DMS 273 (cell line): Measurements from ENCODE around the gene WRNIP1.
"Not testable (repeated sequence)": the region's sequence is repeated elsewhere in the genome, so short reads cannot be mapped to it uniquely, and the experiment has no call there.

Source experiments
- DNase-seq: peaks from one replicate; lab custom pipeline; 2025; ENCODE audit not compliant: unreplicated experiment; lab: John Stamatoyannopoulos, UW

Gene WRNIP1

GRCh38 chr6:2782825-2783187, 17.6 kb downstream of the WRNIP1 start:
- DNase-seq: peak; percentile 89

GRCh38 chr6:2783188-2783963, 18.2 kb downstream of the WRNIP1 start:
- peak; percentile 86 for DNase-seq

GRCh38 chr6:2784061-2784460, 18.9 kb downstream of the WRNIP1 start:
- no peak for DNase-seq

DNA sequence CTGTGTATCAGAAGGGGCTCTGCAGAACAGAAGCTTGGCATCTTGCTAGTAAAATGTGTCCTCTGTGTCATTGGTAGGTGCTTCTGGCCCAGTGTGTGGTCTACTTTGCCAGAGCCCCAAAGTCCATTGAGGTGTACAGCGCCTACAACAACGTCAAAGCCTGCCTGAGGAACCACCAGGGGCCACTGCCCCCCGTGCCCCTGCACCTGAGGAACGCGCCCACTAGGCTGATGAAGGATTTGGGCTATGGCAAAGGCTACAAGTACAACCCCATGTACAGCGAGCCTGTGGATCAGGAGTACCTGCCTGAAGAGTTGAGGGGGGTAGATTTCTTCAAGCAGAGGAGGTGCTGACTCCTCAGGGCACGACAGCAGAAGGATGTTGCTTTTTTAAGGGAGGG, 19.7 kb downstream of the WRNIP1 start:
- no peak for DNase-seq

DNA sequence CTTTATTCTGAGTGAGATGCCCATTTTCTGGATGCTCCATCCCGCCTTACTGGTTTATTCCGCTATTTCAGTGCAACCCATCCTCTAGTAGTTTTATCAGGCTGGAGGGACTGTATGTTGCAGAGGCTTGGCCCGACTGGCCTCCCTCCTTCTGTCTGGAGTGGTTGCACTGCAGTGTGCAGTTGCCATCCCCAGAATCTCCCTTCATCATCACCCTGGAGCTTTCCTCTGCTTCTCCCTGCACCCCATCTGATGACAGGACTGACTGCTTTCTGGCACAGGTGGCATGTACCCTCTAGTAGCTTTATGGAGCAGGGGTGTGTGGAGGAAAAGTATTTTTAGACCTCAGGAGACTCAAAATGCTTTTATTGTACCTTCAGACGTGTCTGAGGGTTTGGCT, 21.1 kb downstream of the WRNIP1 start:
- no peak for DNase-seq

DNA sequence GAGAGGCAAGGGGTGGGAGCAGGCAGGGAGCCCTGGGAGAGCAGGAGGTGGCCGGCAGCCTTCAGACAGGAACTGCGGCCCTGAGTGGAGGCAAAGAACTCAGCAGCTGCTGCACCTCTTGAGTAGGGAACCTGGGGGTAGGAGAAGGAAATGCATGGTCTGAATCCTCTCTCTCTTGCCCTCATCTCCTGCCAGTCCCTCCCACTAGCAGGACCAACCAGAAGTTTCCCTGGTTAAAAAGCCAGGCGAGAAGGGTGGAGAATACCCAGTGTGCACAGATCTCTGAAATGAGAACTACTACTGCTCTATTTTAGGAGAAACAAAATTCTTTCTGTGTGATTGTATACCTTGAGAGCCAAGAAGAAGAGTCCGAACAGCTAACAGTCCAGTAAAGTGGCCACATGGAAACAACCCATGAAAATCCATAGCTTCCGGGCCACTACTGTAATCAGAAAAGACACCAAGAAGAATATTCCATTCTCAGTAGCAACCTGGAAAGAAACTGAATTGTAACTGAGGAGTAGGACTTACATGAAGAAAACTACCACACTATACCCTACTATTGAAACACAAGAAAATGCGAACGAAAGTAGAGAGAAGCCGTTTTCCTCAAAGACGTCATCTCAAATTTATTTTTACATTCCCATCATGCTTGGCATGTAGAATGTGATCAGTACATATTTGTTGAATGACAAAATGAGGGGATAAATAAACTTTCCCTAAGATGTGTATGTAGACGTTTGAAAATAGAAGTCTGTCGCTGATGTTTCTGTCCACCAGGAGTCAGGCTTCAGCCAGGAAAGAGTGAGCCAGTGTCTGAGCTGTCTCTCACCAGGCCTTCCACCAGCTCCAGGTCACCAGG, 25.6 kb downstream of the WRNIP1 start:
- DNase-seq: peak; percentile 87

DNA sequence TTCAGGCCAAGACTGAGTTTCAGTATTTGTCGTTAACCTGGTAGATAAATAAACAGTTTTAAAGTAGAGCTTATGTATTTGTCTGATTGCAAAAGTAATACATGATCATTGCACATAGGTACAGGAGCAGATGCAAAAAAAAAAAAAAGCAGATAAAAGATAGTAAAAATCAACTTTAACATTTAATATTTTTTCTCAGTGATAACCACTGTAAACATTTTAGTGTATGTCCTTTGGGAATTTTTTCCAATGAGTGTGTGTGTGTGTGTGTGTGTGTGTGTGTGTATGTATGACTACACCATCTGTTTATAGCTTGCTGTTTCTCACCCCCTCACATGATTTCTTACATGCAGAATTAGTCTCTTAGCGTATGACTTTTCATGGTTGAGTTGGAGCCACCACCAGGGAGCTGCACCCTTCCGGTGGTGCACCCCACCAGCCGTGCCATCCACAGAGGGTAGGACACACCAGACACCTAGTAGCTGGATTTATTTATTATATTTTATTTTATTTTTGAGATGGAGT, 26.3 kb downstream of the WRNIP1 start:
- peak; percentile 41 for DNase-seq

- no peak for DNase-seq
Measured at GRCh38 chr6:2792330-2793110, 27.3 kb downstream of the WRNIP1 start.

DNA sequence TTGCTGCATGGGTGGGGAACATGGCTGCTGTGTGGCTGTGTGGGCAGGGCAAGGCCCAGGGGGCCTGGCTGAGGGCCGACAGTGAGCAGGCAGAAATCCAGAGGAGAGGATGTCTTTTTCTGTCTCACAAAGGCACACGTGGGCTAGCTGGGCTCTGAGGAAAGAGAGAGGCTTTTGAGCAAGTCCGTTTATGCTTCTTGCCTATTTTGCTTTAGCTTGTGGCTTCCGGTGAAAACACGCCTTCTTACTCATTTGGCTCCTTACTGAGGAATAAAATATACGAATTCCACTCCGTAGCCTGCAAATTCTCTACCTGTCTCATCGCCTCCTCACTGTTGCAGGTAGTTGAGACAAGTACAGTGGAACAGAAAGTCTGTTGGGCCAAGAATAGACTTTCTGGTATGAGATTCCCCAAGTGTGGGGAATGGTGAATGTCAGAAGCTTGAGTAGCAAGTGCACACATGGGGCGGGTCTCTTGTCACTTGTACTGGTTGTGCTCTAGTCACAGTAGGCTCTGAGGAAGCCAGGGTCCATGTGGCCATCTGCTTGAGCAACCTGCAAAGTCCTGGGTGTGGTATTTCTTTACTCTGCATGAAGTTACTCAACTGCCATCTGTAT, 28.4 kb downstream of the WRNIP1 start:
- DNase-seq: no peak

DNA sequence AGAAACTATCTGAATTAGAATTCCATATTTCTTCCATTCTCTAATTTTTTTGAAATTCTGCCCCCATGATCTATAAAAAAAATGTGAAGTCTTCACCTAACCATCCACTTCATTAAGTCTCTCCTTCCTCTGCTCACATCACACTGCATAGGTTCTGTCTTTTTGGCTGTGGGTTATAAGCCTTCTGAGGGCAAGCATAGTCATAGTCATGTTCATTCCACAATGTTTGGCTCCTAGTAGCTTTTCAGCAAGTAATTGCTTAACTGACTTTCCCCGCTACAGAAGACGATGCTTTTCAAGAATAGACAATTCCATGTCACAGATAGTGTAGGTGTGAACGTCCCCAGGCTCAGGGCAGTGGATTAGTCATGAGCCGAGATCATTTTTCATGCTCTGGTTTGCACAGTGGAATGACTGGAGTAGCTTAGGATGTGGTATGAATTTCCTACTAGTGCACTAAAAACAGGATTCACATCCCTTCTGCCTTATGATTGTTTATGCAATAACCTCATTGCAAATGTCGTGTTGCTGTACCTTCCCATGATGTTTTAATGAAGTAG, 29.1 kb downstream of the WRNIP1 start:
- no peak for DNase-seq

DNA sequence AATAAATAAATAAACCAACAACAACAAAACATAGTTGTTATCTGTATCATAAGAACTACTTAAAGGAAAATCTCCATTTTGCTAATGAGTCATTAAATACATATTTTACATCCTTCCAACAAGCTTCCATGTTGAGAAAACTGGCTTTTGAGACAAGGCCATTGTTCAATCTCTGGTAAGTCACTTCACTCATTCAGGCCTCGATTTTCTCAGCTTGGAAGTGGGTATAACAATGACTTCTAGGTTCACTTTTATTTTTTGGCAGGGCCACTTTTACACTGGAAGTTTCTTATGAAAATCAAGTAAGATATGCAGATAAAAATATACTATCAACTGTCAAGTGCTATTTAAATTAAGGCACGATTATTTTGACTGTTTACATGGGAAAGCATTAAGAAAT, 30.0 kb downstream of the WRNIP1 start:
- DNase-seq: no peak

DNA sequence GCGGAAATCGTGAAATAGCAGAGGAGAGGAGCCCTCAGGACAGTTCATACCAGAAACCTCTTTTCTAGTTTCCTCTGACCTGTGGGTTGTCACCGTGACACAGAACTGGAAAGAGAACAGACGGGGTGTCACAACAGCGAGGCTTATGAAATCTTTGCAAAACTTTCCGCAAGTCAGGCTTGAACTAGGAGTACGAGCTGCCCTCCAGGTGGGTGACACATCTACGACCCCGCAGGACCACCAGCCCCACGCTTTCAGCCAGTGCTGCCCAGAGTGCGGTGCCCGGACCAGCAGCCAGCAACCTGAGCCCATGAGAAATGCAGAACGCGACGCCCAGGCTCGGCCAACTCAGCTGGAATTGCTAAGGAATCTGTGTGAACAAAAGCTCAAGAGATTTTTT, 30.8 kb downstream of the WRNIP1 start:
- no peak for DNase-seq

DNA sequence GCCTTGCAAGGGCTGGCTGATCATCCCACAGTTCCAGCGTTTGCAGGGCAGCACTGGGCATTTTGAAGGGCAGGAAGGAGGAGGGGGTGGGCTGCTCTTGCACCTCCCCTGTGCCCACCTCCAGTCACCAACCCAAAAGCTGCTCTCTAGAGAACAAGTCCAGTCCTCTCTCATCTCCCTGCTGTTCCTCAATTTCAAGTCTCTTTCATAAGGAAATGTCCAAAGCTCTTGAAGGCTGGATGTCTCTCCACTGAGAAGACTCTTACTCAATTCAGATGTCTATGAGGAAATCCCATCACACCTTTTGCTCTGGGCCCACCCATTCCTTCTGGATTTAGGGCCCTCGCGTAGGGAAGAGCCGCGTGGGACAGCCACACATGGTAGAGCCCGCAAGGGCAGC, 31.7 kb downstream of the WRNIP1 start:
- DNase-seq: no peak

- no peak for DNase-seq
Measured at GRCh38 chr6:2797564-2798031, 32.4 kb downstream of the WRNIP1 start.

GRCh38 chr6:2798586-2799134, 33.5 kb downstream of the WRNIP1 start:
- DNase-seq: no peak

DNA sequence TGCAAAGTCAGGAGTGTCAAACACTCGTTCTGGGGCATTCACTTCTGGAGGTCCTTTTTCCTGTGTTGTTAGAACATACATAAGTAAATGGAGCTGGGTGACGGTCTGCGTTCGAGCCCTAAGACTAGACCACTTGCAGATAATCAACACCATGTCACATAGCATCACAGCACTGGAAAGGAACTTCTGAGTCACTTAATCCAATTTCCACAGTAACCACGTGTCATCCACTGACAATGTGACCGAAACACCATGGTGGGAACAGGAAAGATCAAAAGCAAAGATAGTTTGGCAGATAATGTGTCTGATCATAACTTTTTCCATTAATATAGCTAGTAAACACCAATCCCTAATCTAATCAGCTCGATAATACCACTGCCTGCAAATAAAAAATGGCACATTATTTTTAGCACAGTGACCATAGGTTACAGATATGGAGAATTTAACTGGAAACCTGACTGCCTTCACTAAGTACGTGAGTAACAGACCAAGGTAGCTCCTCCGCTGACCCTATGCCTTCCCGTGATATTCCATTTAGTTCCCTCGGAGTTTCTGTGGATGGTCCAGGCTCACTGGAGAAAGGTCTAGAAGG, 34.8 kb downstream of the WRNIP1 start:
- DNase-seq: no peak

DNA sequence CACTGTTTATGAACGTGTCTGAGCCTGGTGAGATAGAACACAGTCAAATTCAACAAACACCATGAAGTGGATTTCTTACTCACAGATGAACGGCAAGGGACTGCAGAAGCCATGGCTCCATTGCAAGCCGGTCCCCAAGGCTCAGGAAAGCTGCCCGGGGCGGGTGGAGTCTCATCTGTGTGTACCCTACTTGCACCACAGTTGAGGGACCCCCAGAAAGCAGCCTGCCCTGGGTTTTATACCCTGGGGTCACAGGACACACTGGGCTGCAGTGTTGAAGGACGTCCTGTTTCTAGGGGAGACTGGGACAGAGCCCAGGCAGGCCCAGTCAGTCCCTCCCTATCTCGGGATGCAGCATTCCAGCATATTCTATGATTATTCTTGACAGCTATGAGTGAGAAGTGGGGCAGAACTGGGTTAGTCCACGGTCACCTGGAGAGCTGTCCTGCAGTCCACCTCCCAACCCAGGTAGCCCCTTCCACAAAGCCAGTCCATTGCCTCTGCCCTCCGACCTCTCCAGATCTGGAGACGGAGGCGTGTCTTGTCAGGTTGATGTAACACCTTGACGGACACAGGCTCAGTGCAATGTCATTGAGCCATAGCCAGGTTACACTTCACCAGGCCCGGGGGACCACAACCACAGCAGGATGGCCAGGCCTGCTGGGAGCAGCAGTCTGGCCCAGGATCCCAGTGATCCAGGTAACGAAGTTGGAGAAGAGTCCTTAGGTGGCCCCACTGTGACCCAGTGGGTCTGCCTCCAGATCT, 35.5 kb downstream of the WRNIP1 start:
- no peak for DNase-seq

DNA sequence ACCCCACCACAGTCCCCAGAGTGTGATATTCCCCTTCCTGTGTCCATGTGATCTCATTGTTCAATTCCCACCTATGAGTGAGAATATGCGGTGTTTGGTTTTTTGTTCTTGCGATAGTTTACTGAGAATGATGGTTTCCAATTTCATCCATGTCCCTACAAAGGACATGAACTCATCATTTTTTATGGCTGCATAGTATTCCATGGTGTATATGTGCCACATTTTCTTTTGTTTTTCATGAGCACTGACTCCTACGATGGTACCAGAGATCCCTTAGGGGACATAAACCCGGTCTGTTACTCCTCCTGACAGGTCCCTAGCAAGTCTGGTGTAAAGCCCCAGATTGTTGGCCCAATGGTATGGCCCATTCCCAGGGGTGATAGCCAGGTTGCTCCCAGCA, 36.5 kb downstream of the WRNIP1 start:
- DNase-seq: not testable (repeated sequence)

GRCh38 chr6:2802521-2803060, 37.4 kb downstream of the WRNIP1 start:
- DNase-seq: no peak
